CD14-positive monocyte (primary cell): ENCODE measurements around the gene GTF3C5. TPM values are rescaled to one million over a fixed set of nuclear protein-coding genes. Genes with fewer than 3 reads are reported as not detected.

ENCODE experiments used
- DNase-seq, 3 donors: peaks; one replicate each; pipeline ENCODE4 v3.0.0-alpha.2; 2011 to 2022
- H2AFZ ChIP-seq: 2 replicates; pipeline ENCODE4 v1.6.0; 2012; ENCODE audit warnings: mild to moderate bottlenecking, low read depth, low read length, inconsistent platforms; ENCODE audit not compliant: insufficient read depth, poor library complexity, severe bottlenecking
- H3K27ac ChIP-seq, 2 donors: 1 replicate in 1 of 2; 2 replicates in 1 of 2; pipeline ENCODE4 v1.5.1; 2012 to 2013; ENCODE audit warnings: low read length in 2 of 2, control low read depth in 1 of 2, inconsistent platforms in 1 of 2, low read depth in 1 of 2, mild to moderate bottlenecking in 1 of 2
- H3K27me3 ChIP-seq, 2 donors: one replicate each; pipeline versions ENCODE4 v1.6.0 to v1.6.1; 2011 to 2013; ENCODE audit warnings: low read length in 2 of 2; ENCODE audit not compliant: control insufficient read depth in 2 of 2, insufficient read depth in 2 of 2
- H3K36me3 ChIP-seq, 2 donors: replicated peaks in 1 of 2; 1 replicate in 1 of 2; 2 replicates in 1 of 2; pipeline versions ENCODE4 v1.5.1 to v1.6.1; 2012 to 2013; ENCODE audit warnings: low read length in 2 of 2, control low read depth in 1 of 2, inconsistent platforms in 1 of 2, mild to moderate bottlenecking in 1 of 2; ENCODE audit not compliant: insufficient read depth in 2 of 2, control insufficient read depth in 1 of 2
- H3K4me1 ChIP-seq, 2 donors: 1 replicate in 1 of 2; 2 replicates in 1 of 2; pipeline versions ENCODE4 v1.5.1 to v1.6.1; 2012 to 2013; ENCODE audit warnings: low read length in 2 of 2, control low read depth in 1 of 2, inconsistent platforms in 1 of 2, mild to moderate bottlenecking in 1 of 2, moderate library complexity in 1 of 2; ENCODE audit not compliant: insufficient read depth in 2 of 2, control insufficient read depth in 1 of 2
- H3K4me2 ChIP-seq: replicated peaks from 2 replicates; pipeline ENCODE3; 2012; ENCODE audit warnings: low read length, moderate library complexity, mild to moderate bottlenecking; ENCODE audit not compliant: poor library complexity, severe bottlenecking; ENCODE audit errors: extremely low read depth
- H3K4me3 ChIP-seq, 3 experiments: fragments of 200-600 bp in 1 of 3; sonication (generic) in 1 of 3; replicated peaks in 1 of 3; 1 replicate in 2 of 3; 2 replicates in 1 of 3; pipeline ENCODE4 v1.5.1; 2011 to 2013; ENCODE audit warnings: low read length in 3 of 3, mild to moderate bottlenecking in 3 of 3, control low read depth in 2 of 3, low read depth in 2 of 3, inconsistent platforms in 1 of 3, moderate library complexity in 1 of 3
- H3K79me2 ChIP-seq: 2 replicates; pipeline ENCODE4 v1.6.0; 2012; ENCODE audit warnings: mild to moderate bottlenecking, control low read depth, inconsistent platforms, low read length, moderate library complexity; ENCODE audit not compliant: insufficient read depth
- H3K9ac ChIP-seq: 2 replicates; pipeline ENCODE4 v1.6.0; 2017; ENCODE audit warnings: low read length, mild to moderate bottlenecking; ENCODE audit not compliant: insufficient read depth, poor library complexity, severe bottlenecking
- H3K9me3 ChIP-seq, 2 donors: replicated peaks in 1 of 2; 1 replicate in 1 of 2; 2 replicates in 1 of 2; pipeline versions ENCODE4 v1.5.1 to v1.6.1; 2012 to 2013; ENCODE audit warnings: low read length in 2 of 2, control low read depth in 1 of 2; ENCODE audit not compliant: control insufficient read depth in 1 of 2, insufficient read depth in 1 of 2
- H4K20me1 ChIP-seq: 2 replicates; pipeline ENCODE4 v1.6.0; 2012; ENCODE audit warnings: mild to moderate bottlenecking, low read length, control low read depth, moderate library complexity; ENCODE audit not compliant: insufficient read depth
- H3K27ac Mint-ChIP-seq, 7 donors: one replicate each; pipeline ENCODE4 v1.8.0; 2020; ENCODE audit warnings: mild to moderate bottlenecking in 7 of 7, mixed read lengths in 7 of 7, moderate library complexity in 6 of 7, inconsistent platforms in 2 of 7
- H3K27me3 Mint-ChIP-seq, 3 donors: one replicate each; pipeline ENCODE4 v1.8.0; 2021 to 2022; ENCODE audit warnings: low read depth in 3 of 3, mild to moderate bottlenecking in 3 of 3, mixed read lengths in 3 of 3, moderate library complexity in 3 of 3, inconsistent platforms in 1 of 3
- H3K36me3 Mint-ChIP-seq, 2 donors: one replicate each; pipeline ENCODE4 v1.8.0; 2020; ENCODE audit warnings: mixed read lengths in 2 of 2, inconsistent platforms in 1 of 2, mild to moderate bottlenecking in 1 of 2
- H3K4me1 Mint-ChIP-seq: one replicate; pipeline ENCODE4 v1.8.0; 2020; ENCODE audit warnings: mild to moderate bottlenecking, mixed read lengths
- H3K4me3 Mint-ChIP-seq, 2 donors: one replicate each; pipeline ENCODE4 v1.8.0; 2020; ENCODE audit warnings: mild to moderate bottlenecking in 2 of 2, mixed read lengths in 2 of 2, moderate library complexity in 1 of 2
- H3K9me3 Mint-ChIP-seq, 7 donors: one replicate each; pipeline ENCODE4 v1.8.0; 2020 to 2022; ENCODE audit warnings: mixed read lengths in 7 of 7, mild to moderate bottlenecking in 6 of 7, moderate library complexity in 6 of 7, inconsistent platforms in 2 of 7
- CTCF ChIP-seq: fragments of 200-600 bp; IDR thresholded peaks from one replicate; pipeline ENCODE4 v1.8.0; 2022; ENCODE audit warnings: antibody characterized with exemption, mild to moderate bottlenecking
- WGBS: methylation state at CpG from one replicate; pipeline ENCODE4 v1.1.5; 2013; ENCODE audit warnings: missing lambda C conversion rate; ENCODE audit not compliant: insufficient coverage; 5-methylcytosine and 5-hydroxymethylcytosine counted together
- intact Hi-C, 2 donors: fragments of 100-400 bp; cut with micrococcal nuclease; formaldehyde crosslinking; loops; one replicate each; pipeline versions ENCODE4 v1.15.0 to v1.15.1; 2023
- polyA plus RNA-seq, 3 donors: library from polyadenylated mRNA; depleted of rRNA in 1 of 3; unstranded in 2 of 3; stranded (reverse) in 1 of 3; fragments of 300-500 nt in 2 of 3; fragments of >200 nt in 1 of 3; fragmentation: Illumina TruSeq in 2 of 3; gene quantifications; 1 replicate in 2 of 3; 2 replicates in 1 of 3; pipeline ENCODE4 v1.2.3, GENCODE V29; 2012 to 2021

The GTF3C5 gene
- polyA plus RNA-seq, 3 donors: 21.3 to 75.6 (median 24.4) TPM

- TF ChIP-seq CTCF: no peak
- H2AFZ ChIP-seq: no peak overlapping the region
- DNase-seq: no peak
- no peaks in the 10 kb centered on the region for H3K79me2 ChIP-seq
- Mint-ChIP-seq H3K27ac (peak overlapping the region in 2 of 7 donors; percentile 41 to 54), H3K4me1 (peaks cover 19% of the 10 kb centered on the region), H3K4me3 (no peak overlapping the region), H3K27me3 (peaks cover 10 to 17% (median 14%) of the 10 kb centered on the region in 3 donors), H3K36me3 (no peaks in the 10 kb centered on the region), H3K9me3 (peaks cover 0 to 4% (median 0%) of the 10 kb centered on the region in 7 donors)
- WGBS: 3% methylated on average over 13 of the region's 13 CpGs
- H3K9me3 ChIP-seq: no peaks in the 10 kb centered on the region
- no peaks in the 10 kb centered on the region for H4K20me1 ChIP-seq
- no peak overlapping the region for H3K9ac ChIP-seq
- H3K27ac ChIP-seq: no peak overlapping the region
- peaks cover 0 to 9% of the 10 kb centered on the region in 2 donors for H3K27me3 ChIP-seq
- H3K36me3 ChIP-seq: no peaks in the 10 kb centered on the region
- no peak overlapping the region for H3K4me3 ChIP-seq
- intact Hi-C loops: no loop called here
- peaks cover 19 to 28% of the 10 kb centered on the region in 2 donors for H3K4me1 ChIP-seq
- H3K4me2 ChIP-seq: no peak overlapping the region
Observed at GRCh38 chr9:133003071-133003461, 27.7 kb upstream of the GTF3C5 start.

GRCh38 chr9:133003671-133004090 lies 27.1 kb upstream of the GTF3C5 start:
- Histone ChIP-seq H2AFZ (peak overlapping the region; percentile 72), H3K27ac (no peak overlapping the region), H3K27me3 (peaks cover 0 to 9% of the 10 kb centered on the region in 2 donors), H3K36me3 (no peaks in the 10 kb centered on the region), H3K4me2 (no peak overlapping the region), H3K9me3 (no peaks in the 10 kb centered on the region), H3K4me1 (peaks cover 19 to 28% of the 10 kb centered on the region in 2 donors), H3K9ac (no peak overlapping the region), H4K20me1 (no peaks in the 10 kb centered on the region), H3K4me3 (no peak overlapping the region), H3K79me2 (no peaks in the 10 kb centered on the region)
- Mint-ChIP-seq H3K36me3 (no peaks in the 10 kb centered on the region), H3K4me3 (no peak overlapping the region), H3K27ac (no peak overlapping the region), H3K9me3 (peaks cover 0 to 4% (median 0%) of the 10 kb centered on the region in 7 donors), H3K27me3 (peaks cover 10 to 17% (median 11%) of the 10 kb centered on the region in 3 donors), H3K4me1 (peaks cover 19% of the 10 kb centered on the region)
- 2% methylated on average over 9 of the region's 9 CpGs for WGBS
- no peak for DNase-seq
- no peak for TF ChIP-seq CTCF
- intact Hi-C loops: no loop called here
